Nephron progenitor cell (in vitro differentiated cells): ENCODE results near the gene AK3.
"Not testable (repeated sequence)": the region's sequence is repeated elsewhere in the genome, so short reads cannot be mapped to it uniquely, and the experiment has no call there.

Source experiments
- DNase-seq: peaks from one replicate; pipeline ENCODE4 v3.0.0; 2021
- H3K27ac Mint-ChIP-seq: 2 replicates; pipeline ENCODE4 v1.8.0; 2021; ENCODE audit warnings: mild to moderate bottlenecking, moderate library complexity, mixed read lengths
- H3K27me3 Mint-ChIP-seq: 2 replicates; pipeline ENCODE4 v1.8.0; 2021; ENCODE audit warnings: mild to moderate bottlenecking, low read depth, mixed read lengths; ENCODE audit not compliant: poor library complexity
- H3K36me3 Mint-ChIP-seq: 2 replicates; pipeline ENCODE4 v1.8.0; 2021; ENCODE audit warnings: low read depth, mixed read lengths
- H3K4me1 Mint-ChIP-seq: 2 replicates; pipeline ENCODE4 v1.8.0; 2021; ENCODE audit warnings: mixed read lengths
- H3K4me3 Mint-ChIP-seq: 2 replicates; pipeline ENCODE4 v1.8.0; 2021; ENCODE audit warnings: mild to moderate bottlenecking, moderate library complexity, mixed read lengths
- H3K9me3 Mint-ChIP-seq: 2 replicates; pipeline ENCODE4 v1.8.0; 2021; ENCODE audit warnings: mild to moderate bottlenecking, moderate library complexity, mixed read lengths
- CTCF ChIP-seq: fragments of 200-600 bp; sonication (generic); IDR thresholded peaks from 2 replicates; pipeline ENCODE4 v1.5.0; 2021; ENCODE audit warnings: antibody characterized with exemption

AK3 gene

GRCh38 chr9:4781408-4781807 is 40.4 kb upstream of the AK3 start:
- Mint-ChIP-seq H3K27ac (no peak overlapping the region), H3K27me3 (no peaks in the 10 kb centered on the region), H3K9me3 (no peaks in the 10 kb centered on the region), H3K4me1 (peaks cover 5% of the 10 kb centered on the region), H3K36me3 (no peaks in the 10 kb centered on the region), H3K4me3 (no peak overlapping the region)
- no peak for DNase-seq
- no peak for TF ChIP-seq CTCF

GRCh38 chr9:4780651-4781050 is 39.6 kb upstream of the AK3 start:
- no peaks in the 10 kb centered on the region for H3K27me3 Mint-ChIP-seq
- no peaks in the 10 kb centered on the region for H3K36me3 Mint-ChIP-seq
- no peak for TF ChIP-seq CTCF
- peaks cover 5% of the 10 kb centered on the region for H3K4me1 Mint-ChIP-seq
- H3K27ac Mint-ChIP-seq: no peak overlapping the region
- DNase-seq: no peak
- no peak overlapping the region for H3K4me3 Mint-ChIP-seq
- no peaks in the 10 kb centered on the region for H3K9me3 Mint-ChIP-seq

GRCh38 chr9:4774958-4775357 is 34.0 kb upstream of the AK3 start:
- DNase-seq, H3K27me3 Mint-ChIP-seq, H3K9me3 Mint-ChIP-seq, H3K27ac Mint-ChIP-seq, H3K36me3 Mint-ChIP-seq, H3K4me1 Mint-ChIP-seq, H3K4me3 Mint-ChIP-seq: not testable (repeated sequence)

- no peak for DNase-seq
- no peak for TF ChIP-seq CTCF
- Mint-ChIP-seq H3K4me1 (peaks cover under 1% of the 10 kb centered on the region), H3K27ac (no peak overlapping the region), H3K4me3 (no peak overlapping the region), H3K9me3 (no peaks in the 10 kb centered on the region), H3K27me3 (peaks cover 7% of the 10 kb centered on the region), H3K36me3 (no peaks in the 10 kb centered on the region)
Observed at GRCh38 chr9:4774209-4774608, 33.2 kb upstream of the AK3 start.

- Mint-ChIP-seq H3K27me3 (peaks cover 7% of the 10 kb centered on the region), H3K9me3 (no peaks in the 10 kb centered on the region), H3K36me3 (no peaks in the 10 kb centered on the region), H3K4me1 (no peaks in the 10 kb centered on the region), H3K27ac (no peak overlapping the region), H3K4me3 (no peak overlapping the region)
- DNase-seq: no peak
- no peak for TF ChIP-seq CTCF
Observed at GRCh38 chr9:4771788-4772187, 30.8 kb upstream of the AK3 start.

- H3K27me3 Mint-ChIP-seq: peaks cover 7% of the 10 kb centered on the region
- H3K27ac Mint-ChIP-seq: no peak overlapping the region
- DNase-seq: no peak
- H3K4me1 Mint-ChIP-seq: no peaks in the 10 kb centered on the region
- no peak overlapping the region for H3K4me3 Mint-ChIP-seq
- H3K9me3 Mint-ChIP-seq: no peaks in the 10 kb centered on the region
- no peaks in the 10 kb centered on the region for H3K36me3 Mint-ChIP-seq
- no peak for TF ChIP-seq CTCF
Observed at GRCh38 chr9:4769321-4770080, 28.5 kb upstream of the AK3 start.
